Measurements from ENCODE around the gene MFSD6L.
"Not testable (repeated sequence)": the region's sequence is repeated elsewhere in the genome, so short reads cannot be mapped to it uniquely, and the experiment has no call there.

MFSD6L gene

GRCh38 chr17:8825802-8826201, 26.6 kb upstream of the MFSD6L start:
- no peak for DNase-seq (ENCODE audit: low read depth in 2 of 2)

- no peak for DNase-seq (ENCODE audit: low read depth in 2 of 2)
Measured at GRCh38 chr17:8823279-8823678, 24.1 kb upstream of the MFSD6L start.

- no peak for DNase-seq (ENCODE audit: low read depth in 2 of 2)
Measured at GRCh38 chr17:8822401-8823035, 23.4 kb upstream of the MFSD6L start.

- DNase-seq (ENCODE audit: low read depth in 2 of 2): no peak
Measured at GRCh38 chr17:8821446-8822105, 22.4 kb upstream of the MFSD6L start.

GRCh38 chr17:8820311-8821010, 21.3 kb upstream of the MFSD6L start:
- no peak for DNase-seq (ENCODE audit: low read depth in 2 of 2)

- no peak for DNase-seq (ENCODE audit: low read depth in 2 of 2)
Measured at GRCh38 chr17:8818654-8819330, 19.6 kb upstream of the MFSD6L start.

- no peak for DNase-seq (ENCODE audit: low read depth in 2 of 2)
Measured at GRCh38 chr17:8818047-8818446, 18.9 kb upstream of the MFSD6L start.

GRCh38 chr17:8806926-8807550, 7.9 kb upstream of the MFSD6L start:
- DNase-seq (ENCODE audit: low read depth in 2 of 2): no peak

- no peak for DNase-seq (ENCODE audit: low read depth in 2 of 2)
Measured at GRCh38 chr17:8806253-8806925, 7.2 kb upstream of the MFSD6L start.

GRCh38 chr17:8805396-8805795, 6.2 kb upstream of the MFSD6L start:
- DNase-seq (ENCODE audit: low read depth in 2 of 2): not testable (repeated sequence)

- DNase-seq (ENCODE audit: low read depth in 2 of 2): no peak
Measured at GRCh38 chr17:8803531-8804420, 4.6 kb upstream of the MFSD6L start.

GRCh38 chr17:8801135-8801840, 2.1 kb upstream of the MFSD6L start:
- DNase-seq (ENCODE audit: low read depth in 2 of 2): no peak

GRCh38 chr17:8800656-8801055, 1.5 kb upstream of the MFSD6L start:
- no peak for DNase-seq (ENCODE audit: low read depth in 2 of 2)

GRCh38 chr17:8799570-8800212, 526 bp upstream of the MFSD6L start:
- no peak for DNase-seq (ENCODE audit: low read depth in 2 of 2)

- DNase-seq (ENCODE audit: low read depth in 2 of 2): no peak
Measured at GRCh38 chr17:8798176-8798845, 854 bp downstream of the MFSD6L start.

GRCh38 chr17:8797621-8798175, 1.5 kb downstream of the MFSD6L start:
- no peak for DNase-seq (ENCODE audit: low read depth in 2 of 2)

GRCh38 chr17:8794636-8795035, 4.5 kb downstream of the MFSD6L start:
- no peak for DNase-seq (ENCODE audit: low read depth in 2 of 2)

- DNase-seq (ENCODE audit: low read depth in 2 of 2): no peak
Measured at GRCh38 chr17:8793649-8794048, 5.5 kb downstream of the MFSD6L start.

Data from stimulated activated CD8-positive, alpha-beta memory T cell treated with anti-CD3 and anti-CD28 coated beads, Interleukin-15, amount 100 ng/mL, for 48 hours (primary cell).